Activated CD4-positive, alpha-beta T cell treated with anti-CD3 and anti-CD28 coated beads, Interleukin-2, amount 10 ng/mL, durations not matched to agents 7 days and 5 days (primary cell): ENCODE measurements around the gene FOLH1. TPM values are rescaled to one million over a fixed set of nuclear protein-coding genes. Genes with fewer than 3 reads are reported as not detected.
"Not testable (repeated sequence)": the region's sequence is repeated elsewhere in the genome, so short reads cannot be mapped to it uniquely, and the experiment has no call there.

Experiments
- CTCF ChIA-PET: fragments of 350-600 bp; sonication (Branson Sonifier 250); formaldehyde crosslinking; loops from one replicate; lab custom pipeline; 2021; ENCODE audit warnings: antibody characterized with exemption; lab: Charles Lee
- POLR2A ChIA-PET: fragments of 350-600 bp; sonication (Branson Sonifier 250); formaldehyde crosslinking; loops from one replicate; lab custom pipeline; 2021; ENCODE audit warnings: antibody characterized with exemption; lab: Charles Lee
- DNase-seq: peaks from one replicate; pipeline ENCODE4 v3.0.0-alpha.2; 2020
- H3K27ac Mint-ChIP-seq: one replicate; pipeline ENCODE4 v1.8.0; 2021; ENCODE audit warnings: mild to moderate bottlenecking, moderate library complexity, mixed read lengths
- H3K27me3 Mint-ChIP-seq: one replicate; pipeline ENCODE4 v1.8.0; 2021; ENCODE audit warnings: mixed read lengths
- H3K36me3 Mint-ChIP-seq: one replicate; pipeline ENCODE4 v1.8.0; 2021; ENCODE audit warnings: low read depth, mixed read lengths
- H3K4me1 Mint-ChIP-seq: one replicate; pipeline ENCODE4 v1.8.0; 2021; ENCODE audit warnings: mixed read lengths
- H3K4me3 Mint-ChIP-seq: one replicate; pipeline ENCODE4 v1.8.0; 2021; ENCODE audit warnings: mild to moderate bottlenecking, moderate library complexity, mixed read lengths
- H3K9me3 Mint-ChIP-seq: one replicate; pipeline ENCODE4 v1.8.0; 2021; ENCODE audit warnings: mixed read lengths
- total RNA-seq, 2 experiments: library from RNA; stranded (reverse); gene quantifications; one replicate each; pipeline ENCODE4 v1.2.3, GENCODE V29; 2021

FOLH1 gene
- total RNA-seq, result not detected

- POLR2A ChIA-PET, result no interaction called here
- Mint-ChIP-seq H3K27ac (no peak within 1 kb of the TSS), H3K9me3 (no peaks in the 10 kb centered on the region), H3K36me3 (no peaks in the 10 kb centered on the region), H3K4me1 (no peaks in the 10 kb centered on the region), H3K4me3 (no peak within 1 kb of the TSS), H3K27me3 (peaks cover 3% of the 10 kb centered on the region)
- no peak for DNase-seq
- CTCF ChIA-PET, result interaction anchor here (0.7 kb wide), 1 partner anchor 406 kb away, joined by 3 read pairs; no protein-coding TSS in a partner anchor
These were observed at the start of gene FOLH1 for GRCh38 chr11:49208006-49208721. Gene FOLH1, minus strand, starts transcription at chr11:49208602. Its CDS starts 193 bp downstream, at chr11:49208409.

GRCh38 chr11:49255148-49255547, 46.7 kb upstream of the FOLH1 start:
- H3K27me3 Mint-ChIP-seq, H3K4me1 Mint-ChIP-seq, DNase-seq, H3K36me3 Mint-ChIP-seq, CTCF ChIA-PET, H3K27ac Mint-ChIP-seq, POLR2A ChIA-PET, H3K4me3 Mint-ChIP-seq, H3K9me3 Mint-ChIP-seq: not testable (repeated sequence)

- H3K27me3 Mint-ChIP-seq, H3K4me1 Mint-ChIP-seq, POLR2A ChIA-PET, DNase-seq, H3K4me3 Mint-ChIP-seq, H3K9me3 Mint-ChIP-seq, H3K27ac Mint-ChIP-seq, CTCF ChIA-PET, H3K36me3 Mint-ChIP-seq: not testable (repeated sequence)
These were observed 42.8 kb upstream of the FOLH1 start for GRCh38 chr11:49251212-49251611.

GRCh38 chr11:49250398-49251115, 42.2 kb upstream of the FOLH1 start:
- H3K9me3 Mint-ChIP-seq, H3K36me3 Mint-ChIP-seq, H3K27ac Mint-ChIP-seq, H3K4me1 Mint-ChIP-seq, CTCF ChIA-PET, H3K4me3 Mint-ChIP-seq, H3K27me3 Mint-ChIP-seq, DNase-seq, POLR2A ChIA-PET: not testable (repeated sequence)

- H3K27me3 Mint-ChIP-seq, H3K4me1 Mint-ChIP-seq, CTCF ChIA-PET, DNase-seq, POLR2A ChIA-PET, H3K9me3 Mint-ChIP-seq, H3K36me3 Mint-ChIP-seq, H3K27ac Mint-ChIP-seq, H3K4me3 Mint-ChIP-seq: not testable (repeated sequence)
These were observed 41.0 kb upstream of the FOLH1 start for GRCh38 chr11:49249363-49249762.

- CTCF ChIA-PET, H3K9me3 Mint-ChIP-seq, H3K27ac Mint-ChIP-seq, DNase-seq, H3K27me3 Mint-ChIP-seq, H3K36me3 Mint-ChIP-seq, POLR2A ChIA-PET, H3K4me1 Mint-ChIP-seq, H3K4me3 Mint-ChIP-seq: not testable (repeated sequence)
These were observed 25.3 kb upstream of the FOLH1 start for GRCh38 chr11:49233685-49234084.

GRCh38 chr11:49233019-49233418, 24.6 kb upstream of the FOLH1 start:
- H3K27me3 Mint-ChIP-seq, POLR2A ChIA-PET, H3K4me1 Mint-ChIP-seq, DNase-seq, H3K4me3 Mint-ChIP-seq, H3K36me3 Mint-ChIP-seq, H3K9me3 Mint-ChIP-seq, H3K27ac Mint-ChIP-seq, CTCF ChIA-PET: not testable (repeated sequence)

GRCh38 chr11:49231725-49232124, 23.3 kb upstream of the FOLH1 start:
- H3K36me3 Mint-ChIP-seq, CTCF ChIA-PET, H3K27me3 Mint-ChIP-seq, H3K4me3 Mint-ChIP-seq, H3K27ac Mint-ChIP-seq, DNase-seq, H3K9me3 Mint-ChIP-seq, POLR2A ChIA-PET, H3K4me1 Mint-ChIP-seq: not testable (repeated sequence)

GRCh38 chr11:49230534-49230933, 22.1 kb upstream of the FOLH1 start:
- POLR2A ChIA-PET, H3K4me1 Mint-ChIP-seq, H3K27ac Mint-ChIP-seq, H3K9me3 Mint-ChIP-seq, H3K36me3 Mint-ChIP-seq, DNase-seq, CTCF ChIA-PET, H3K27me3 Mint-ChIP-seq, H3K4me3 Mint-ChIP-seq: not testable (repeated sequence)

GRCh38 chr11:49230001-49230400, 21.6 kb upstream of the FOLH1 start:
- DNase-seq, H3K9me3 Mint-ChIP-seq, H3K36me3 Mint-ChIP-seq, H3K27me3 Mint-ChIP-seq, H3K4me3 Mint-ChIP-seq, H3K4me1 Mint-ChIP-seq, POLR2A ChIA-PET, CTCF ChIA-PET, H3K27ac Mint-ChIP-seq: not testable (repeated sequence)

GRCh38 chr11:49229136-49229535, 20.7 kb upstream of the FOLH1 start:
- H3K36me3 Mint-ChIP-seq, POLR2A ChIA-PET, DNase-seq, H3K4me3 Mint-ChIP-seq, H3K4me1 Mint-ChIP-seq, H3K9me3 Mint-ChIP-seq, H3K27ac Mint-ChIP-seq, H3K27me3 Mint-ChIP-seq, CTCF ChIA-PET: not testable (repeated sequence)

GRCh38 chr11:49225255-49225785, 16.9 kb upstream of the FOLH1 start:
- H3K27ac Mint-ChIP-seq, H3K36me3 Mint-ChIP-seq, DNase-seq, H3K4me1 Mint-ChIP-seq, POLR2A ChIA-PET, H3K9me3 Mint-ChIP-seq, H3K27me3 Mint-ChIP-seq, H3K4me3 Mint-ChIP-seq, CTCF ChIA-PET: not testable (repeated sequence)

- H3K27ac Mint-ChIP-seq, result no peak overlapping the region
- H3K4me1 Mint-ChIP-seq, result no peaks in the 10 kb centered on the region
- no peaks in the 10 kb centered on the region for H3K9me3 Mint-ChIP-seq
- H3K36me3 Mint-ChIP-seq, result no peaks in the 10 kb centered on the region
- no peak for DNase-seq
- POLR2A ChIA-PET, result no interaction called here
- H3K4me3 Mint-ChIP-seq, result no peak overlapping the region
- CTCF ChIA-PET, result no interaction called here
- no peaks in the 10 kb centered on the region for H3K27me3 Mint-ChIP-seq
These were observed 12.7 kb upstream of the FOLH1 start for GRCh38 chr11:49221112-49221511.
